ENCODE data around the gene HMHB1. TPM values are rescaled to one million over a fixed set of nuclear protein-coding genes. Genes with fewer than 3 reads are reported as not detected.

HMHB1 gene
- polyA plus RNA-seq, 4 donors = not detected

DNA sequence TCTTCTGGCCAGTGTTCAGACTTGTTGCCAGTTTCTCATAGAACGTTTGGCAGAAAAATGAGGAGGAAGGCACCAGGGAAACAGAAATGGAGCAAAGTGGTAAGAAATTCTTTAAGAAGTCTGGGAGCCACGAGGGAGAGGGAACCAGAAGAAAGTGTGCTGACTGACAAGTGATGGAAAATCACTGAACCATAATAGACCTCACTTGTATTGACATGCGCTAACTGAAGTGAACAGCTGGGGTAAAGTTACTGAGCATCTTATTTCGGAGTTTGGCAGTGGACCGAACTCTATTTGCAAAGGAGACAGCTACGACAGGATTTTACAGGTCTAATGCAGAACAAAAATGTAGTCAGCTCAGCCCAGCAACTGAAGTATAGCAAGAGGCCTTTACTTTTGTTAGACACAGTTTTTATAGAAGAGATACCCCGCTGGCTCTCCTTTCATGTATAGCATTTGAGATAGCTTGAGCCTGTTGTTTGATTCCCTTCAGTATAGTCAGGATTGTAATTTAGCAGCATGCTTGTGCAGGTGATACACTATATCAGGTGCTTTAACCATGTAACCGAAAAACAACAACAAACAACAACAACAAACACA lies 53.6 kb downstream of the HMHB1 start:
- DNase-seq (ENCODE audit: low read depth in 4 of 4, low spot score in 3 of 4) = no peak

All from right renal pelvis (tissue), 4 donors.